NCI-H146 (cell line): Measurements from ENCODE around the gene CXCR1.
"Not testable (repeated sequence)": the region's sequence is repeated elsewhere in the genome, so short reads cannot be mapped to it uniquely, and the experiment has no call there.

Experiments used
- DNase-seq: peaks from one replicate; lab custom pipeline; 2025; lab: John Stamatoyannopoulos, UW

The CXCR1 gene

DNA sequence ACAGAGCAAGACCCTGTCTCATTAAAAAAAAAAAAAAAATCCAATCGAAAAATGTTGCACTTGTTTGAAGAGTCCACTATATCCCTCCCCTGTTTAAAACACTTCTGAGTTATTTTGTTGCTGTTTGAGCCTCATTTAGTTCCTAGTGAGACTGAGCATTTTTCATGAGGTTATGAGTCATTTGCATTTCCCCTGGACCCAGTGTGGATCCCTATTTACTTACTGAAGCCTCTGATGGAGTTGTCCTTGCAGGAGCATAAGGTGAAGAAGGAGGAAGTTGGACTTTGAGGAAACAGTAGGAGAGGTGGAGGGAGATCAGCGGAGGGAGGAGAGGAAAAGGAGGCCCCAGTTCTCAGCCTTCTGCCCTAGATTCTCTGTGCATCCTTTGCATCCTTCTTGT lies 5.1 kb downstream of the CXCR1 start:
- DNase-seq: no peak

DNA sequence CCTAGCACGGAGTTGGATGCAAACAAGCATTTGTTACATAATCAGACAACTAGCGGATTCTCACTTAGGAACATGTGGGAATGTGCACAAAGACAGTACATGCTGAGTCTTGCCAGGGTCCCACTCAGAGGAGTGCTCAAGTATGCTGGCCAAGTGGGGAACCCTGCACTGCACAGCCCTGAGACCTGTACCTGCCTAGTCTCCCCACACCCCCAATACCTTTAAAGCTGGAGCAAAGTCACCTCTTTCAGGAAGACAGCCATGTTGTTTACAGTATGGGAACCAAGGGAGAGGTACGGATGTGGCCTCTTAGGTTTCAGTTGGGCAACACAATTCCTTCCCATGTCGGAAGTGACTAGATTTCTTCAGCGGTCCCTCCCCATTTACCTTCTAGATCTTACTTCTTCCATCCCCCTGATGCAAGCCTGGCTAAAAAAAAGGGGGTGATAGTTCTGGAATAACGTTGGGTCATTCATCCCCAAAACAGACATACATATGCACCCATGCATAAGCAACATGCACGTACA lies 10.7 kb downstream of the CXCR1 start:
- no peak for DNase-seq

DNA sequence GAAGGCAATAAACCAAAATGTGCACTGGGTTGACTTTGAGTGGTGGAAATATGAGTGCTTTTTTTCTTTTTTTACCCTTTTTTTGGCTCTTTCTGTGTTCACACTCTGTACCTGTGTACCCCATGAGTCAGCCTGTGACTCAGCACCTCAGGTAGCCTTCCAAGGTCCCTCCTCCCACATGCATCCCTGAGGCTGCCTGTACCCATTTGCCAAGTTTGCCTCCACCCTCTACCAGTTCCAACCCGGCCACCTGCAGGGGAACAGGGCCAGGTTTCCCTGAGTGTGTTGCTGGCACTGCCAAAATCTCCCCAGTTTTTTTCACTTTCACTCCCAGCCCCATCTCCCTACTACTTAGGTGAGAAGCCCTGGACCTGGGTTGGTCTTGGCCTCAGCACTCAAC lies 14.0 kb downstream of the CXCR1 start:
- DNase-seq: no peak

DNA sequence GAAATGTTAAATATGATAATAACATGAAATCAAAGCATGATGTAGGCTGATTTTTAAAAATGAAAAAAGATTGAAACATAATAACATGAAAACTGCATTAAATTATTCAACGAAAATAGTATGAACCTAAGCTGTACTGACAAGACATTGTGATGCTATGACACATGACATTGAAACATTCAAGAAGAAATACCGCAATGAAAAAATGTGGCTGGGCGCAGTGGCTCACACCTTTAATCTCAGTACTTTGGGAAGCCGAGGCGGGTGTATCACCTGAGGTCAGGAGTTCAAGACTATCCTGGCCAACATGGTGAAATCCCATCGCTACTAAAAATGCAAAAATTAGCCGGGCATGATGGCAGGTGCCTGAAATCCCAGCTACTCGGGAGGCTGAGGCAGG lies 14.6 kb downstream of the CXCR1 start:
- DNase-seq: no peak

DNA sequence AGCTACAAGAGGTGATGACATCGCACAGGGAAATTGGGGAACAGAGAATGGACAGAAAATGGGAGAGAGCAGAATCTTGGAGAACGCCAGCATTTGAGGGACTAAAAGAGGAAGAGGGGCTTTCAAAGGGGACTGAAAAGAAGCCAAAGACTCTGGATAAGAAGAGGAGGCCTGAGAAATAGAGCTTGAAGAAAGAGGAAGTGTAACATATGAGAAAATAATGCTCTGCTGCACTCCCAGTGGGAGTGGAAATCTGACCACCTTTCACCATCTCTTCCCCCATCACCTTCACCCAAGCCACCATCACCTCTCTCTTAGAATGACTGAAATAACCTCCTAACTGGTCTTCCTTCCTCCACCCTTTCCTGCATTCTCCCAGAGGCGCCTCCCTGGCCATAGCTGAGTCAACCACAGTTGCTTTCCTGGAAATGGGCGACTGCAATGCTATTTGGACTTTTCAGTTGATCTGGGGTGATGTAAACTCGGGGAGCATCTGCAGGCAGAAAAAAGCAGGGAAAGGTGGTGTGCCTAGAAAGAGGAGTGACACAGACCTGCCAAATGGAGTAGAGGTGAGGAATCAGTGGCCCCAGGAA lies 16.8 kb downstream of the CXCR1 start:
- no peak for DNase-seq

DNA sequence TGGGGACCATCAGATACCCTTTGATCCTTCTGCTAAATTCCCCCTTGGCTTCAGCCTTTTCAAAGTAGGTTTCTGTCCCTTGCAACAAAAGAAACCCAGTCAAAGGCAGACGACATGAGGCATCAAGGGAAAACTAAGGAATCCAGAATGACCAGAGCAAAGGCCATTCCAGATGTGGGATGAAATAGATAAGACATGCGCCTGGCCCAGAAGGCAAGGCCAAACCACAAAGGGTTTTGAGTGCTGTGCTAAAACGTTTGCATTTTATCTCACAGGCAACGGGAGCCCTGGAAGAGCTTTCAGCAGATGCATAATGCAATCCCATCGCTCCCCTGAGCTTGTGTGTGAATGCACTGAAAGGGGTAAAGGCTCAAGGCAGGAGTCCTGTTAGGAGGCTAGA lies 17.7 kb downstream of the CXCR1 start:
- no peak for DNase-seq

DNA sequence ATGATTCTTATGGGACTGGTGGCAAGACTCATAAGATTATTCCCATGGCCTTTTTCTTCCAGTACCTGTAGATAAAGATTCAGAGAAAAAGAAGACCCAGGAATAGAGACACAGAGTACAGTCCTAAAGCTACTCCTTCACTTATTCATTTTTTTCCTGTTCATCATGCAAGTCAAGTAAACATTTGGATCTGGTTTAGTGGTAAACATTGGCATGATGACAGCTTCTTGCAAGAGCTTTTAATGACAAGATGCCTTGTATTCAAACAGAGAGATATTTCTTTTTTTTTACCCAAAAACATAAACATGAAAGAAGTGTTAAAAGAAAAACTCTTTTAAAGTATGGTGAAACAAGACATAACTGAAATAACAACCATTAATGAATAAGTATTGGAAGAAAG lies 20.7 kb downstream of the CXCR1 start:
- no peak for DNase-seq

DNA sequence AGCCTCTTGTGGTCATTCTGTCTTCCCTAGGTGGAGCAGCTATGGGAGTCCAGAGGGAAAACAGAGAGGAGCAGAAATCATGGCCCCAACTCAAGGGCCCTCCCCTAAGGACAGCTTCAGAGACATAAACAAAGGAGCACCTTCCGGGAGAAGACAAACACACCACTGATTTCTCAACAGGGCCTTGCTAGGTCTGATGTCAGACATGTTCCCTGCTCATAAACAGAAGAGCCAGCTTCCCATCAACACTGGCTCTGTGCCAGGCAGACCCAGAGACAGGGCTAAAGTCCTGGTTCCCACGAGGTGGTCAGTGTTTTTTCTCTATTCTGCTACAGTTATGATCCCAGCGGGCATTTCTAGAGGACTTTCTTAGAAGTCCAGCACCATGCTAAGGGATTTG lies 21.6 kb downstream of the CXCR1 start:
- DNase-seq: no peak

DNA sequence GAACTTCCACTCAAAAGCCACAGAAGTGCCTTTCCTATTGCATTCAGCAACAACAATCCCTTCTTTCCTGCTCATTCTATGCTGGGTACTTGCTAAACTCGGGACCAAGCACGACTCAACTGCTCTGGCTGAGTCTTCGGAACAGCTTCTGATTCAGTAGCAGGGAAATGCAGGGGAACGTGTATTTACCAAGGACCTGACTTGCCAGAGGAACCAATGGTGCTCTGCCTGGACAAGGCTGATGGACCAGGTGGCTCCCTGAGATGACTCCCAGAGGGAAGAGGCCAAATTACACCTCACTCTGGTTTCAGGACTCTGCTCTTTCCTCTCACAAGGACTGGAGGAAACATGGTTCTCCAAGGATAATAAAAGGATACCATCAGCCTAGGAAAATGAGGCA lies 28.7 kb downstream of the CXCR1 start:
- no peak for DNase-seq

DNA sequence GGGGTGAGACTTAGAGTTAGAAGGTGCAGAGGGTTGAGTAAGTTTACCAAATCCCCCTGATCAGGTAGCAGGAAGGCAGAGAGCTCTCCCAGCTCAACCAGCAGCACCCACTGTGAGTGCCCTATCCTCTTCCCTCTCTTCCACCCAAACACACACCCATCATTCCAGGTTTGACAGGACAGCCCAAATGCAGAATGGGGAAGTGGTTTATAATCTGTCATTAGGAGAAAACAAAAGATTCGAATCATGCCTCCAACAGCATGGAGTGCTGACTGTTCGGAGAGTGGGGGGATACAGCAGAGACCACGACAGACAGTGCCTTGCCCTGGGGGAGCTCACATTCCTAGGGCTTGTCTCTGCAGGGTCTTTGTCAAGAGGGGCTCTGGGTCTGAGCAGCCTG lies 29.2 kb downstream of the CXCR1 start:
- no peak for DNase-seq

DNA sequence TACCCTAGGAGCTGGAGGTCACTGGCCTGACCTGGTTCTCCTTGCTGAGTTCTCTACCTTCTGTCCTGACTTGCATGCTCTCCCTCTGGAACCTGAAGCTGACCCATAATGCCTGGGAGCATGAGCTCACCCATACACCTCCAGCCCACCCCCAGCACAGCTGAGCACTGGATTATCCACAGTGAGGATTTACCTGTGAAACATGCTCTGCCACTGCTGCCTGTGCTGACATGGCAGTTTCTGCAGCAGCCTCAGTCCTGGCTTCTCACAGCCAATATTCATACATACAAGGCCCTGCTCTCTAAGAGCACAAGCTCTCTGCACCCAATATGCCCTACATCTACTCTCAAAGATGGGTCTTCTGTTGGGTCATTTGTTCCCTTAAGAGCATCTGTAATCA lies 35.9 kb downstream of the CXCR1 start:
- no peak for DNase-seq

DNA sequence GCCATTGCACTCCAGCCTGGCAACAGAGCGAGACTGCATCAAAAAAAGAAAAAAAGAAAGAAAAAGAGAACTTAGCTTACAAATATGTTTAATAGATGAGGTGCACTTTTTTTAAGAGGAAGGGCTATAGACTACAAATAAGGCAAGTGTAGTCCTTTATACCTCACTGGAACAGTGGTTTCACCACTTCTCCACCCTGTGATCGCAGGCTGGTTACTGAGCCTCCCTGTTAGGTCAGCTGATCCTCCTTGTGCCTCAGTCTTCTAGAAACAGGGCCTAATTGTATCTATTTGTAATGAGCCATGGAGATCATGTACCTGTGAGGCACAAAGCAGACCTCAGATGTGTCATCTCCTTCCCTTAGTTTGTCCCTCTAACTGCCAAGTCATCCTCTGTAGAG lies 36.4 kb downstream of the CXCR1 start:
- DNase-seq: no peak

DNA sequence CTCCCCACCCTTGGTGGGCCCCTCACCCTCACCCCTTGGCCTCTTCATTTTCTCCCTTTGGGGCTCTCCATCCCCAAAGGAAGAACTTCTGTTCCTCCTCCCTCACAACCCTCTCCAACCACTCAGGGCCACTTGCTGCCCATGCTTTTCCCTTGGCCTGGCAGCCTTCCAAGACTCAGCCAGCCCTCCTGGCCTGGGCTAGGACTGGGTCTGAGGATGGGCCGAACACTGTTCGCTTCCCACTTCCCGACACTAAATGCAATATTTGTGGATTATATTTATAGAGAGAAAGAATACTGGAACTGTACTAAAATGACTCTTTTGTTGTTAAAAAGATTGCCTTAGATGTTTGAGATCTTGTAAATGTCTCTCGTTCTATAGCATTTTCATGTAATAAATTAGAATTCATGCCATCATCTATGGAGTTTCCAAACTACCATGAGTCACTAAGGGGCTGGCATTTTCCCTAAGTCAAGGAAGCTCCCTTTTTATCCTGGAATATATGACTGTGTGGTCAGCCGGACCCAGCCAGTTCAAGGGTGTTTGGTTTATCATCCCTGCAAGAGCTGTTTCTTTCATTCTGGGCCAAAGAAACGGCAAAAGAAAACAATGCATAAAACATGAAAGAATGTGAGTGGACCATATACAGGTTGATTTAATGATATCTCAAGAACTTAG lies 37.2 kb downstream of the CXCR1 start:
- DNase-seq: no peak

DNA sequence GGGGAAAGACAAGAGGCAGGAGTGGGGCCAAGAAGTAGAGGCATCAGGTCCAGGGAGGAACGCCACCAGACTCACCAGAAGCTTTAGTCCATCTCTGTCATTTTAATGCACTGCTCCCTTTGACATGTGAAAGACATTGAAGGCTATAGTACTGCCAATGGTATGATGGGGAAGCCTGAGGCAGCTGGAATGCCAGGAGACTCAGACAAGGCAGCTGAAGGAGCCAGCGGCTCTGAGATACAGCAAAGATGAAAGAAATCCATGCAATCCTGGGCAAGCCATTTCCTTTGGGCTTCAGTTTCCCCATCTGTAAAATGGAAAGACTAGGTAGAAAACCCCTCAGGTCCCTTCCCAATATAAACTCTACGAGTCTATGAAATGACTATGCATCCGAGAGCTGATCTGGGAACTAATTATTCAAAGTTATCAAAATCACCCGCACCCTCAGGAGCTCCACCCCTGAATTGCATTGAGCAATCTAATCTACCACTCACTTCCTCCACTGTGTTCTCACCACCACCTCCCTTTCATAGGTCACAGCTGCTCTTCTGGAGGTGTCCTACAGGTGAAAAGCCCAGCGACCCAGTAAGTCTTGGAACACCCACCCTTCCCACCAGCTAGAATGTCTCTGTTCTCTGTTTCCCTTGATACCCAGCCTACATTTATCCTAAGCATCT lies 37.8 kb downstream of the CXCR1 start:
- DNase-seq: no peak

DNA sequence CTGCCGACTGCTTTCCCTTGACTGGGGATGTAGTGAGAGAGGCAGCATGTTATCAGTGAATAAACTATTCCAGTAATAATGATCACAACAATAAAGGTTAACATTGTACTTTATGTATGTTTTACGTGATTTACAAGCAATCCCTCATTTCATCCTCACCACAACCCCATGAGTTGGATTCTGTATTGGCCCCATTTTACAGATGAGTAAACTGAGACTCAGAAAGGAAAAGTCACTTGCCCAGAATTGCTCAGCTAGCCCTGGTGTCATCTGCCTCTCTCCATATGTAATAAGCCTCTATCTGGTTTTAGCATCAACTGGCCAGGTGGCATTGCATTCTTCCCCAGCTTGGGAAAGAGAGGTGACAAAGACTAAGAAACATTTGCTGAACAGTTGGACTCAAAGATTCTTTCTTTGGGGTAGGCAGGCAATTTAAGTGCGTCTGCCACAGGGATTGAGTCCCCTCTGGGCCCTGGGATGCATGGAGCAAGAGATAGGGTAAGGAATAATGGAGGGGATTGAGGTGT lies 38.8 kb downstream of the CXCR1 start:
- no peak for DNase-seq

DNA sequence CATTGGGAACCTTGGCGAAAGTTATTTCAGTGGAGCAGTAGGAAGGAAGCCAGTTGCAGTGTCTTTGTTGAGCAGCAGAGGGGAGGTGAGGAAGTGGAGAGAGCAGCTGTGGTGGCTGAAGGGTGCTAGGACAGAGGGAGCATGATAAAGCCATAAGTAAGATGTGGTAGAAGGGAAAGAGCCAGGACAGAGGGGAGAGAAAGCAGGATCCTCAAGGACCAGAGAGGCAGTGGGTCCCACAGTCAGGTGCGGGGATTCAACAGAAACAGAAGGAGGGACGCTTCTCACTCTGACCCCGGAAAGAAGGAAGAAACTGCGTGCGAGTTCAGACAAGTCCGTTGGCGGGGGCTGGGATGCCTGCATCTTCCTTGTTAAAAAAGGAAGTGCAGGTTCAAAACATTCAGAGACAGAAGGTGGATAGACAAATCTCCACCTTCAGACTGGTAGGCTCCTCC lies 41.1 kb downstream of the CXCR1 start, which contains the start of gene CXCR2:
Gene CXCR2 (plus strand): TSS at position 403 of the 455 bp plus-strand sequence. CDS start 8,774 bp downstream, outside the sequence.
- DNase-seq: no peak

DNA sequence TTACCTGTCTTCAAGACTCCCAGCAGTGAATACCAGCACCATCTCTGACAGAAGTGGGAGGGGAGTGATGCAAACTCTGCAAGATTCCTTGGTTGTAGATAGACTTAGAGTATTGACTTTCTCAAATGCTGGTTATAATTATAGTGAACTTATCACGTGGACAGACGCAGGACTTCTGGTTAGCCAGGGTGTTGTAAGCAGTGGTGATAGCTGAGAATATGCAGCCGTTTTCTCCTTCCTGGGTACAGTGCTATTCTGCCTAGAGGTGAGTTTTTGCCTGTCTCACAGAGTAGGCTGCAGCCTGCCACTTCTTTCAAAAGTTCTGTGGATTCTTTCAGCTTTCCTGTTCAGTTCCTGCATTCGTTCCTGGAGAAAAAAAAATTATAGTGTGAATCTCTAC lies 41.7 kb downstream of the CXCR1 start:
- DNase-seq: no peak

DNA sequence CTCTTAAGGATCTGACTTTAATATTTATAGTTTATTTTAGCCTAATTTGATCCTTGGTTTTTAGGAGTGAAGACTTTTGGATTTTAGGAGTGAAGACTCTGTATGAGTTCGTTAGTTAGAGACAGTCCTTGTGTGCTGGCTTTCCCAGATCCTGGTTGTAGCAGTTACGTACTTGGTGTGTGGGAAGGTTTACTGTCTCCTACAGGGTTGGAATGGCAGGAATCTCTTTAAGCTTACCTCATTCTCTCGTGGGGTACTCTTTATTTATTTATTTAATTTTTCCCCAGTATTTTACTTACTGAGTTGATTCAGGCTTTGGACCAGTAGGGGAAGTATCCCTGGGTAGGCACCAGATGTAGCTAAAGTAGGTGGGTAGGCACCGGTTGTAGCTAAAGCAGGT lies 42.8 kb downstream of the CXCR1 start:
- no peak for DNase-seq

DNA sequence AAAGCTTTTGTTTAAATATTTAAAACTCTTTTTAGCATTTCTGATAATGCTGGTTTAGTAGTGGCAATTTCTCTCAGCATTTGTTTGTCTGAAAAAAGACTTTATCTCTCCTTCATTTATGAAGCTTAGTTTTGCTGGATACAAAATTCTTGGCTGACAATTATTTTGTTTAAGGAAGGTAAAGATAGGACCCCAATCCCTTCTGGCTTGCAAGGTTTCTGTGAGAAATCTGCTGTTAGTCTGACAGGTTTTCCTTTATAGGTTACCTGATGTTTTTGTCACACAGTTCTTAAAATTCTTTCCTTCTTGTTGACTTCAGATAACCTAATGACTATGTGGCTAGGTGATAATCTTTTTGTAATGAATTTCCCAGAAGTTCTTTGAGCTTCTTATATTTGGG lies 44.5 kb downstream of the CXCR1 start:
- DNase-seq: not testable (repeated sequence)

DNA sequence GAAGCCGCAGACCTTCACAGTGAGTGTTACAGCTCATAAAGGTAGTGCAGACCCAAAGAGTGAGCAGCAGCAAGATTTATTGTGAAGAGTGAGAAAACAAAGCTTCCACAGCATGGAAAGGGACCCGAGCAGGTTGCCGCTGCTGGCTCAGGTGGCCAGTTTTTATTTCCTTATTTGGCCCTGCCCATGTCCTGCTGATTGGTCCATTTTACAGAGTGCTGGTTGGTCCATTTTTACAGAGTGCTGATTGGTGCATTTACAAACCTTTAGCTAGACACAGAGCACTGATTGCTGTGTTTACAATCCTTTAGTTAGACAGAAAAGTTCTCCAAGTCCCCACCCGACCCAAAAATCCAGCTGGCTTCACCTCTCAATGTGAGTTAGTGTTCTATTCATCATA lies 45.0 kb downstream of the CXCR1 start:
- DNase-seq: not testable (repeated sequence)
